ENCODE measurements around the gene ANKS1B.

ANKS1B gene

DNA sequence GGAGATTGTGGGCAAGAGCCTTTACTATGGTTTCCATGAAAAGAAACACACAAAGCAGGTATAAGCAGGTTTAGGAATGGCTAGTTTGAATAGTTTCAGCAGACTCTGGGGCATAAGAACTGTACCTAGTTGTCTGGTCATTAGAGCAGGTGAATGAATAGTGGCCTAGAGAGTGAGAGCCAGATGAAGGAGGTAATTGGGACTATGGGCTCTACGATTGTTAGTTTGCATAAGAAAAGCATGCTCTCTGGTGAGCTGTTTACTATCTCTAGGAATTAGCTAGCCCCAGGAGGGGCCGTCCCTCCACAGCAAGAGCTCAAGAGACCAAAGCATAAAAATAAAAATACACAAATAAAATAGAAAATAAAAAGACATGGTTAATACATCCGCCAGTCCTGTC lies 734.6 kb downstream of the ANKS1B start:
- DNase-seq, result no peak

GRCh38 chr12:99249543-99249942 lies 735.2 kb downstream of the ANKS1B start:
- no peak for DNase-seq

DNA sequence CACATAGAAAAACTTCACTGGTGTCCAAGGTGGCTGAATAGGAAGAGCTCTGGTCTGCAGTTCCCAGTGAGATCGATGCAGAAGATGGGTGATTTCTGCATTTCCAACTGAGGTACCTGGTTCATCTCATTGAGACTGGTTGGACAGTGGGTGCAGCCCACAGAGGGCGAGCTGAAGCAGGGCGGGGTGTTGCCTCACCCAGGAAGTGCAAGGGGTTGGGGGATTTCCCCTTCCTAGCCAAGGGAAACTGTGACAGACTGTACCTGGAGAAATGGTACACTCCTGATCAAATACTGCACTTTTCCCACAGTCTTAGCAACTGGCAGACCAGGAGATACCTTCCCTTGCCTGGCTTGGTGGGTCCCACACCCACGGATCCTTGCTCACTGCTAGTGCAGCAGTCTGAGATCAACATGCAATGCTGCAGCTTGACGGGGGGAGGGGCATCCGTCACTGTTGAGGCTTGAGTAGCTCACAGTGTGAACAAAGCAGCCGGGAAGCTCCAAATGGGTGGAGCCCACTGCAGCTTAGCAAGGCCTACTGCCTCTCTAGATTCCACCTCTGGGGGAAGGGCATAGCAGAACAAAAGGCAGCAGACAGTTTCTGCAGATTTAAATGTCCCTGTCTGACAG lies 746.7 kb downstream of the ANKS1B start:
- peak; percentile 72 for DNase-seq

- DNase-seq, result no peak
Measured at GRCh38 chr12:99235381-99235780, 749.4 kb downstream of the ANKS1B start.

- DNase-seq, result no peak
Measured at GRCh38 chr12:99234702-99235101, 750.0 kb downstream of the ANKS1B start.

- DNase-seq, result peak; percentile 94
Measured at GRCh38 chr12:99232324-99232723, 752.4 kb downstream of the ANKS1B start.

- DNase-seq, result no peak
Measured at GRCh38 chr12:99231031-99231430, 753.7 kb downstream of the ANKS1B start.

- DNase-seq, result no peak
Measured at GRCh38 chr12:99224237-99224636, 760.5 kb downstream of the ANKS1B start.

DNA sequence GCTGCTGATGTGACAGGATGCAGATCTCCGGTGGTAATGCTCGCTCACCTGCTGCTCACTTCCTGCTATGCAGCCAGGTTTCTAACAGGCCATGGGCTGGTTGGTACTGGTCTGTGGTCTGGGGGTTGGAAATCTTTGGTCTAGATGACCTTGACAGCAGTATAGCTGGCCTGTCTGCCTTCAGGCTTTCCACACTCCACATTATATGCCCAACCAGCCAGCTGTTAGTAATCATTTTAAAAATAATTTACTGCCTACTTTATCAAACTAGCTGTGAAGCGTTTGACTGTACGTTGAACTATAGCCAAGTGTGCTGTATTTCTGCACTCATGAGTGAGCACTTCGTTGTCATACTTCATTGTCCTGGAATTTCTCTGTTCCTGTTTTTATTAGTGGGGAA lies 761.2 kb downstream of the ANKS1B start:
- DNase-seq, result peak; percentile 29

DNA sequence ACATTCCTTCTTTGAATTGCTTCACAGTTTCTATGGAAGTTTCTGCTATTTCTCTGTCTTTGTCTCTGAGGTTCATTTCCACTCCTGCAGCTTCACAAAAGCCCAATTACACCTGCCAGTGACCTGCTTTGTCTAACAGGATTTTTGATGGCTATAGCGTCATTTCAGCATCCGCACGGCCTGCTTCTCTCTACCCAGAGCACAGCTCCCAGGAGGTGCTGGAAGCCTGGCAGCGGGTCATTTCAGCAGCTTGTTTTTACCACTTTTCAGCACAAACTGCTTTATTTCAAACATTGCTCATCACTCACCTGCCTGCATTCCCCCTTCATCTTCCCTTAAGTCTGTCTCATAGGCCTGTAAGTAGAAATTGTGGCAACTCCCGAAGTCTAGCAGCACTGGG lies 771.7 kb downstream of the ANKS1B start:
- no peak for DNase-seq

GRCh38 chr12:99212275-99212674 lies 772.5 kb downstream of the ANKS1B start:
- DNase-seq, result no peak

DNA sequence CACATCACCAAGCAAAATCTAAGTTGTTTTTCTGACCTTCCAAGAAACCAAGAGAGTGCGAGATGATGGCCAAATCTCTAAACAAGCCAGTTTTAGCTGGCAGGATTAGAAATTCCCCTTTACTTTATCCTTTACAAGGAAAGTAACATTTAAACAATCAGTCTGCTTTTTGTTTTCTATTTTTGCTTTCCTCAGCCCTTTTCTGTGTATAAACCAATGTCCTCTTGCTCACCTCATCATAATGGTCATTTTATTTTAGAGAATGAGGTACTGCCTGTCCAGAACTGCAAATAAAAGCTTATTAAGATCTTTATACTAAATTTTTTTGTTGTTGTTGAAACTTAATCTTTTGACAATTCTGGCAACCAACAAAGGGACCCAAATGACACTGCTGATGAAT lies 779.6 kb downstream of the ANKS1B start:
- DNase-seq, result no peak

GRCh38 chr12:99201906-99202645 lies 782.7 kb downstream of the ANKS1B start:
- DNase-seq, result no peak

DNA sequence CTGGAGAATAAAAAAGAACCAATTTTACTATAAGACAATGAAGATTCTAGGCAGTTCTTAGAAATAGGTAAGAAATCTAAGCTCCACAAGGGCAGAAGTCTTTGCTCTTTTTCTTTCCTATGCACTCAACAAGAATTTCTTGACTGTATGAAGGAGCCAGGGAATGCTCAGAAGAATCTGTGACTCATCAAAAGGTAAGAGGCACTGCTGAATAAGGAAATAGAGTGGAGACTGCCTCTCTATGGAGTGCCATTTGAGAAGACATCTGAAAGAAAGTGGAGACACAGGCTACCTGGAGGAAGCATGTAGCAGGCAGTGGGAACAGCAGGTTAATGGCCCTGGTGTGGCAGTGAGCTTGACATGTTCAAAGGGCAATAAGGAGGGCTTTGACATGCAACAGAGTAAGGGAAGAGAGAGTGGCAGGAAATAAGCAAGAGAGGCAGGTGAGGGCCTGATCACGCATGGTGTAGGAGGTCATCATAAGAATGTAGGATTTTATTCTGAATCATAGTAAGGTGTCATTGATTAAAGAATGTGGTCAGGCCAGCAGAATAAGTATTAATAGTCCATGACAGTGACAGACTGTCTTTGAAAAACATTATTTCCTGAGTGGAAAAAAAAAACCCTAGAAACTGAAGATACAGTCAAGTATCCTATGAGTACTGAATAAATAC lies 783.9 kb downstream of the ANKS1B start:
- no peak for DNase-seq

DNA sequence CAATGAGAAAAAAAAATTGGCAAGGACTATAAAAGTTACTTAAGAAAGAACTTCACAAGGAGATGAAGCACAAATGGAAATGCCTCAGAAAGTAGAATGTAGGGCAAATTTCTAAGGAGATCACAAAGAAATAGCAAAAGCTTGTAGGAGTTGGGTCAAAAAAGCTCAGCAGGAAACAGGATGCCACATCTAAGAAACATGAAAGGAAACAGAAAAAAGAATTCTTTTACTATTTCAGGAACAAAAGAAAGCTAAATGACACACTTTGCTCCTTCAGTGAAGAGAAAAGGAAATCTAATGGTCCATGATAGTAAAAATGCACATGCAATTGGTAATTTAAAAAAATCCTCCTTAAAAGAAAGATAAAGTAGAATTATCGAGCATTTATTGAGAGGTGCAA lies 789.3 kb downstream of the ANKS1B start:
- no peak for DNase-seq

GRCh38 chr12:99192489-99192888 lies 792.2 kb downstream of the ANKS1B start:
- no peak for DNase-seq

GRCh38 chr12:99176871-99177270 lies 807.9 kb downstream of the ANKS1B start:
- no peak for DNase-seq

DNA sequence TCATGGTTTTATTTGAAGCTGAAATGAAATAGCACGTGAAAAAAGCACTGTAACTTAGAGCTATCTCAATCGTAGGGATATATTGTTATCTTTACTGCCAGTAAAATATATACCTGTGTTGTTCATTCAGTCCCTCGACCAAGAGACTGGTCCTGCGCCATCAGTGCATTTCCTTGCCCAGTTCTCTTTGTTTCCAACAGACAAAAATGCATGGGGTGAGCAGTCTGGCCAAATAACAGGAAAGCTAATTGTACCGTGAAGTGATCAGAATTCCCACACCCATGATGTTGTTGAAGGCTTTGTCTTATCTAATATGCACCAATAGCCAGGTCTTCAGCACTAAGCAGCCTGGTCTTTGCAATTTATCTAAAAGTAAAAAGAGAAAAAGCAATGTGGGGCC lies 814.3 kb downstream of the ANKS1B start:
- DNase-seq, result no peak

DNA sequence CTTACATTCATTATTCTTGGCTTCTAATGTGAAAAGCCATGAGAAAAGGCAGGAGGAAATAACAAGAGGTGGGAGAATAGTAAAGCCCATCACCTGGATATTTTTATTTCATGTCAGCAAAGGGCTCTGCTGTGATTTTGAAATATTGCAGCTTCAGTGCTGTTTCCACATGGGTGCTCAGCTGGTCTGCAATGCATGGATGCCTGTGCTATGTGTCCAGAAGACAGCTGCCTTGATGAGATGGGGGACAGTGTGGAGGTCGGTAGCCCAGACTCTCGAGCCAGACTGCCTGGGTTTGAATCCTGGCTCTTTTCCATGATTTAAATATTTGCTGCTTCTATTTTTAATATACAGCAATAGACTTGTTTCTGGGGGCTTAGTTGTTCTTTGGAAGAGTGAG lies 814.7 kb downstream of the ANKS1B start:
- no peak for DNase-seq

- DNase-seq, result no peak
Measured at GRCh38 chr12:99157946-99158345, 826.8 kb downstream of the ANKS1B start.

DNA sequence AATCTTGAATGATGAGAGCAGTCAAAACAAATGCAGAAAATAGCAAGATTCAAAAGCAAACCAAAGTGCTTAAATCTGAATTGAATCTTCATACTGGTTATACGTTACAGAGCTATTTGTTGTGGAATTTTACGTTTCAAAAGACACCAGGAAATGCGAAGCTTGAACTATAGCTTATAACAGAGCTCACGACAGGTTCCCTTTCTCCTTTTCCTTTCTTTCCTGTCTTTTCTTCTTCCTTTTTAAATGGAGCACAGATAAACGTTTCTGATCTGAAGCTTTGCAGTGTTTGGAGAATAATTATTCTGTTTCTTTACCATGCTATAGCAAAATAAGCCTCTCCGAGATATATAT lies 829.8 kb downstream of the ANKS1B start:
- no peak for DNase-seq

GRCh38 chr12:99154216-99154982 lies 830.3 kb downstream of the ANKS1B start:
- peak; percentile 55 for DNase-seq

DNA sequence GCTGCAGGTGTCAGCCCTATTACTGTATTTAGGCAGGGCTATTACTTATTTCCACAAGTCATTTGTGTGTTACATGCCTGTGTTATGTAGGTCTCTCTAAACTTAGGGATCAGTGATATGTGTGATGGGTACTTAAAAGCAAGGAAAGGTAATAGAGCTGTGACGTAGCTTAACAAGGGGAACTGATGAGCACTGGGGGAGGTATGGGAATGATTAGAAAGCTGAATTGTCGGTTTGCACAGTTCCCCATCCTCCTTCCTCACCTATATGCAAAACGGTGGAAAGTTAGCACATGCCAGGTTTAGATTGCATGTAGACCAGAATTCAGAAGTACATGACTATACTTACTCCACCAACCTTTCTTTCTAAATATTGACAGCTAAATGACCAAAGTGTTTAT lies 831.4 kb downstream of the ANKS1B start:
- no peak for DNase-seq

GRCh38 chr12:99152337-99152736 lies 832.4 kb downstream of the ANKS1B start:
- DNase-seq, result peak; percentile 16

All from NCI-H69 (cell line).